ENCODE measurements around the gene CNTN6. TPM values are rescaled to one million over a fixed set of nuclear protein-coding genes. Genes with fewer than 3 reads are reported as not detected.

Gene CNTN6
- total and polyA plus RNA-seq, 2 experiments from 2014 or later = 0.21 TPM; not detected in 1

DNA sequence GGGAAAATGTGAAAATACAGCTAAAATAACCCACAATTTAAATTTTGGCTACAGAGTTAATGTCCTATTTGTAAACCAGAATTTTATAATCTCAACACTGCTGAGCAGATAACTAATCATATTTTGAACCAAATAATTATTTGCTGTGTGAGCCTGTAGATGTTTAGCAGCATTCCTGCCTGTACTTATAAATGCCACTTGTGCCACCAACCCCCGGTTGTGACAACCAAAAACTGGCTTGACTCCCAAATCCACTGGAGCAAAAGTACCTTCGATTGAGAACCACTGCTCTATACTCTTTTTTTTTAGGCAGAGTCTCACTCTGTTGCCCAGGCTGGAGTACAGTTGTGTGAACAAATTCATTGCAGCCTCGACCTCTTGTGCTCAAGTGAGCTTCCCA lies 78.5 kb downstream of the CNTN6 start:
- TF ChIP-seq, protein P1, sequence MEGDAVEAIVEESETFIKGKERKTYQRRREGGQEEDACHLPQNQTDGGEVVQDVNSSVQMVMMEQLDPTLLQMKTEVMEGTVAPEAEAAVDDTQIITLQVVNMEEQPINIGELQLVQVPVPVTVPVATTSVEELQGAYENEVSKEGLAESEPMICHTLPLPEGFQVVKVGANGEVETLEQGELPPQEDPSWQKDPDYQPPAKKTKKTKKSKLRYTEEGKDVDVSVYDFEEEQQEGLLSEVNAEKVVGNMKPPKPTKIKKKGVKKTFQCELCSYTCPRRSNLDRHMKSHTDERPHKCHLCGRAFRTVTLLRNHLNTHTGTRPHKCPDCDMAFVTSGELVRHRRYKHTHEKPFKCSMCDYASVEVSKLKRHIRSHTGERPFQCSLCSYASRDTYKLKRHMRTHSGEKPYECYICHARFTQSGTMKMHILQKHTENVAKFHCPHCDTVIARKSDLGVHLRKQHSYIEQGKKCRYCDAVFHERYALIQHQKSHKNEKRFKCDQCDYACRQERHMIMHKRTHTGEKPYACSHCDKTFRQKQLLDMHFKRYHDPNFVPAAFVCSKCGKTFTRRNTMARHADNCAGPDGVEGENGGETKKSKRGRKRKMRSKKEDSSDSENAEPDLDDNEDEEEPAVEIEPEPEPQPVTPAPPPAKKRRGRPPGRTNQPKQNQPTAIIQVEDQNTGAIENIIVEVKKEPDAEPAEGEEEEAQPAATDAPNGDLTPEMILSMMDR (IDR thresholded peaks at IDR 0.05; ENCODE audit: low read depth, low read length) = no peak
- no peak overlapping the region for H3K27ac ChIP-seq
- H3K36me3 ChIP-seq = no peaks in the 10 kb centered on the region
- H3K27me3 ChIP-seq = peaks cover 27% of the 10 kb centered on the region
- no peak overlapping the region for H3K4me3 ChIP-seq
- no peak for DNase-seq (ENCODE audit: low read depth in 1 of 2, low spot score in 1 of 2)
- H3K4me1 ChIP-seq (ENCODE audit: low read depth) = no peaks in the 10 kb centered on the region
- no peaks in the 10 kb centered on the region for H3K9me3 ChIP-seq (ENCODE audit: low read depth)

DNA sequence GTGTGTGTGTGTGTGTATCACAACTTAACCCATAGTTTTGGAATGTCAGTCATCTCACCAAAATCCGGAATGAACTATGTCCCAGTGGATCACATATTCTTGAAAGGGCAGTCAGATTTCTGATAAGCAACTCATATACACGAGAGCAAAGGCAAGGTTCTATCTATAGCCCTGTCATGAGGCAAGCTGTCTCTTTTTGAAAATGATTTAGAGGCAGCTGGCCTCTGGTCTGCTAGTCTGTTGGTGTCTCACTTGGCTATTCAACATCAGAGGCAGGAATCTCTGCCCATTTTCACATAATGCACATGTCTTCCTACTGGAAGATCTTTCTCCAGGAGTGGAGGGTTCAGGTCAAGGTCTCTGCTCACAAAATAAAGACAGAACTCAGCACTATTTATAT lies 79.8 kb downstream of the CNTN6 start:
- TF ChIP-seq, protein P1 (IDR thresholded peaks at IDR 0.05; ENCODE audit: low read depth, low read length) = no peak
- DNase-seq (ENCODE audit: low read depth in 1 of 2, low spot score in 1 of 2) = peak in 1 of 2 donors; percentile 7
- Histone ChIP-seq H3K4me3 (no peak overlapping the region), H3K9me3 (ENCODE audit: low read depth) (no peaks in the 10 kb centered on the region), H3K4me1 (ENCODE audit: low read depth) (no peaks in the 10 kb centered on the region), H3K27ac (no peak overlapping the region), H3K27me3 (peaks cover 24% of the 10 kb centered on the region), H3K36me3 (no peaks in the 10 kb centered on the region)

DNA sequence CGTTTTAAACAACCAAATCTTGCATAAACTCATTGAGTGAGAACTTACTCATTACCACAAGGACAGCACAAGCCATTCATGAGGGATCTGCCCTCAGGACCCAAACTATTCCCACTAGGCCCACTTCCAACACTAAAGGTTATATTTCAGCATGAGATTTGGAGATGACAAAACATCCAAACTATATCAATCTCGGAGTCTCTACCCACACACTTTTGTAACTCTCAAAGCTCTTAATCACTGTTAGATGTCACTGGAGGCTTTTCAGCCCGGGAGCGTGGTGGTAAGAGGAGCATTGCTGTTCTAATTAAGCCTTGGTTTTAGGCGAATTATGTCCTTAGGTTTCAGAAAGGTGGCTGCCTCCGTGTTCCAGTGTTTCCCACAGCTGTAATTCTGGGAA lies 86.3 kb downstream of the CNTN6 start:
- Histone ChIP-seq H3K4me1 (ENCODE audit: low read depth) (no peaks in the 10 kb centered on the region), H3K27me3 (peaks cover 32% of the 10 kb centered on the region), H3K36me3 (no peaks in the 10 kb centered on the region), H3K27ac (no peak overlapping the region), H3K4me3 (no peak overlapping the region), H3K9me3 (ENCODE audit: low read depth) (no peaks in the 10 kb centered on the region)
- peak in 1 of 2 donors; percentile 14 for DNase-seq (ENCODE audit: low read depth in 1 of 2, low spot score in 1 of 2)
- TF ChIP-seq, protein P1 (IDR thresholded peaks at IDR 0.05; ENCODE audit: low read depth, low read length) = no peak

DNA sequence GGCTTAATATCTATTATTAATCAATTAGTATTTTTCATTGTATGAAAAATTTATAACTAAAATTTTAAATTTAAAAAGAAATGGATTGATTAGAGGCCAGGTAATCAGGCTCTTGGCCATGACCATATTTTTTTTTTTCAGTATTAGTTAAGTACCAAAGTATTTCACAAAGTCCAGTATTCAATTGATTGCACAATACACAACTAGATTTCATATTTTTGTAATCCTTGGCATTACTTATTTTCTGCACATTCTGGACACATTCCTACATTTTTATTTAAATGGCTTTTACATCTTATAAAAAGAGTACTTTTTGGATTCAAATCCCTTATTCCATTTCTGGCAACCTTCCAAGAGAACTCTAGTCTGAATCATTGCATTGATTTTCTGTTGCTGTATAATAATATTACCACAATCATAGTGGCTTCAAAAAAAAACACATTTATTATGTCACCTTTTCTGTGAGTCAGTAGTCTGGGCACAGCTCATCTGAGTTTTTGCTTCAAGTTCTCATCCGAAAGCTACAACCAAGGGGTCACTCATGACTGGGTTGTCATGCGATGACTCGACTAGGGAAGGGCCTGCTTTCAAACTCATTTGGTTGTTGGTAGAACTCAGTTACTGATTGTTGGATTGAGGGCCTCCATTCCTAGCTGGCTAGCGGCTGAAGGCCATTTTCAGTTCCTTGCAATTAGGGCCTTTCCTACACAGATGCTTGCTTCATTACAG lies 90.7 kb downstream of the CNTN6 start:
- Histone ChIP-seq H3K4me3 (no peak overlapping the region), H3K4me1 (ENCODE audit: low read depth) (no peaks in the 10 kb centered on the region), H3K36me3 (no peaks in the 10 kb centered on the region), H3K9me3 (ENCODE audit: low read depth) (no peaks in the 10 kb centered on the region), H3K27ac (no peak overlapping the region), H3K27me3 (peaks cover 74% of the 10 kb centered on the region)
- DNase-seq (ENCODE audit: low read depth in 1 of 2, low spot score in 1 of 2) = peak in 1 of 2 donors; percentile 40
- TF ChIP-seq, protein P1 (IDR thresholded peaks at IDR 0.05; ENCODE audit: low read depth, low read length) = no peak

DNA sequence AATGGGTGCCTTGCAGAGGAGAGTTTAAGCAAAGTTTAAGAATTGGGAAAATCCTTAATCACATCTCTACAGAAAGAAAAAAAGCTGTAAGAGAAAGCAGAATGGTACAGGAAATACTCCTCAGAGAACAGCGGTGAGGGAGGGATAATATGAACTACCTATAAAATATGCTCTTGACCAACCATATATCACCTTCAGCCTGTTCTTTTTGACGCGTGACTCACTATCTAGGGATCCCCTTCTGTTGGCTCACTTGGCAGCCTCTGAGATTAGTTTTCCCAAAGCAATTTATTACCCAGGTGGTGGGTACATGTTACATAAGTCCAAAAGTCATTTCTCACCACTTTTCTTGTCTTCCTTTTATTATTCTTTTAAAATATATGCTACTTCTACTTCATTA lies 97.7 kb downstream of the CNTN6 start:
- no peak for DNase-seq (ENCODE audit: low read depth in 1 of 2, low spot score in 1 of 2)
- H3K4me3 ChIP-seq = no peak overlapping the region
- TF ChIP-seq, protein P1 (IDR thresholded peaks at IDR 0.05; ENCODE audit: low read depth, low read length) = no peak
- no peak overlapping the region for H3K27ac ChIP-seq
- no peaks in the 10 kb centered on the region for H3K9me3 ChIP-seq (ENCODE audit: low read depth)
- no peaks in the 10 kb centered on the region for H3K4me1 ChIP-seq (ENCODE audit: low read depth)
- peaks cover 100% of the 10 kb centered on the region for H3K27me3 ChIP-seq
- no peaks in the 10 kb centered on the region for H3K36me3 ChIP-seq
